Neural crest cell (in vitro differentiated cells): Measurements from ENCODE around the gene CELF4. TPM values are rescaled to one million over a fixed set of nuclear protein-coding genes. Genes with fewer than 3 reads are reported as not detected.

Source experiments
- DNase-seq: peaks from one replicate; pipeline ENCODE4 v3.0.0; 2021; ENCODE audit warnings: low read depth, mixed read lengths, low spot score
- H3K27ac Mint-ChIP-seq: one replicate; pipeline ENCODE4 v1.8.0; 2021; ENCODE audit warnings: mild to moderate bottlenecking, mixed read lengths; ENCODE audit not compliant: unreplicated experiment
- H3K27me3 Mint-ChIP-seq: 2 replicates; pipeline ENCODE4 v1.8.0; 2021; ENCODE audit warnings: low read depth, mild to moderate bottlenecking, mixed read lengths
- H3K36me3 Mint-ChIP-seq: 2 replicates; pipeline ENCODE4 v1.8.0; 2021; ENCODE audit warnings: low read depth, mild to moderate bottlenecking, mixed read lengths
- H3K4me1 Mint-ChIP-seq: 2 replicates; pipeline ENCODE4 v1.8.0; 2021; ENCODE audit warnings: mixed read lengths
- H3K4me3 Mint-ChIP-seq: one replicate; pipeline ENCODE4 v1.8.0; 2021; ENCODE audit warnings: mild to moderate bottlenecking, mixed read lengths
- H3K9me3 Mint-ChIP-seq: 2 replicates; pipeline ENCODE4 v1.8.0; 2021; ENCODE audit warnings: mixed read lengths
- total RNA-seq: library from RNA; stranded (reverse); gene quantifications from 2 replicates; pipeline ENCODE4 v1.2.1, GENCODE V29; 2021
- TF ChIP-seq, protein P1 (sequence below): fragments of 200-600 bp; sonication (generic); conservative IDR thresholded peaks from 2 replicates; pipeline ENCODE4 v1.5.0; 2021; ENCODE audit warnings: antibody characterized with exemption, mild to moderate bottlenecking

The CELF4 gene
- total RNA-seq, 1 donor from 2014 or later = 1.9 TPM

DNA sequence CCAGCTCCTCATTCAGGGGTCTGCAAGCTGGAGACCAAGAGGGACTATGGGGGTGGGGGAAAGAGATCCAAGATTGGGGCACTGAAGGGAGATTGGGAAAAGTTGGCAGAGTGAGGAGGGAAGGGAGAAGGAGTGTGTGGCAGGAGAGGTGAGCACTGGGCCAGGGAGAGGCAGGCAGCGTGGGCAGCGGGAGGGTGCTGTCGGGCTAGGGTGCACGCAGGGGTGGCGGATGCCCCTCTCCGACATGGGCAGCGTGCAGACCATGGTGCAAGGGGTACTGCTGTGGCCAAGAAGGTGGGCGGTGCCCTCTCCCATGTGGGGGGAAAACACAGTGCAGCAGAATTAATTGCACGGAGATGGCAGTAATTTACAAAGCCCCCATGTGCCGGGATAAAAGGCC, 74.1 kb downstream of the CELF4 start:
- Mint-ChIP-seq H3K4me3 (no peak overlapping the region), H3K27ac (no peak overlapping the region), H3K9me3 (no peaks in the 10 kb centered on the region), H3K36me3 (no peaks in the 10 kb centered on the region), H3K4me1 (peaks cover 41% of the 10 kb centered on the region), H3K27me3 (peaks cover 48% of the 10 kb centered on the region)
- no peak for DNase-seq
- TF ChIP-seq, protein P1, sequence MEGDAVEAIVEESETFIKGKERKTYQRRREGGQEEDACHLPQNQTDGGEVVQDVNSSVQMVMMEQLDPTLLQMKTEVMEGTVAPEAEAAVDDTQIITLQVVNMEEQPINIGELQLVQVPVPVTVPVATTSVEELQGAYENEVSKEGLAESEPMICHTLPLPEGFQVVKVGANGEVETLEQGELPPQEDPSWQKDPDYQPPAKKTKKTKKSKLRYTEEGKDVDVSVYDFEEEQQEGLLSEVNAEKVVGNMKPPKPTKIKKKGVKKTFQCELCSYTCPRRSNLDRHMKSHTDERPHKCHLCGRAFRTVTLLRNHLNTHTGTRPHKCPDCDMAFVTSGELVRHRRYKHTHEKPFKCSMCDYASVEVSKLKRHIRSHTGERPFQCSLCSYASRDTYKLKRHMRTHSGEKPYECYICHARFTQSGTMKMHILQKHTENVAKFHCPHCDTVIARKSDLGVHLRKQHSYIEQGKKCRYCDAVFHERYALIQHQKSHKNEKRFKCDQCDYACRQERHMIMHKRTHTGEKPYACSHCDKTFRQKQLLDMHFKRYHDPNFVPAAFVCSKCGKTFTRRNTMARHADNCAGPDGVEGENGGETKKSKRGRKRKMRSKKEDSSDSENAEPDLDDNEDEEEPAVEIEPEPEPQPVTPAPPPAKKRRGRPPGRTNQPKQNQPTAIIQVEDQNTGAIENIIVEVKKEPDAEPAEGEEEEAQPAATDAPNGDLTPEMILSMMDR = no peak

DNA sequence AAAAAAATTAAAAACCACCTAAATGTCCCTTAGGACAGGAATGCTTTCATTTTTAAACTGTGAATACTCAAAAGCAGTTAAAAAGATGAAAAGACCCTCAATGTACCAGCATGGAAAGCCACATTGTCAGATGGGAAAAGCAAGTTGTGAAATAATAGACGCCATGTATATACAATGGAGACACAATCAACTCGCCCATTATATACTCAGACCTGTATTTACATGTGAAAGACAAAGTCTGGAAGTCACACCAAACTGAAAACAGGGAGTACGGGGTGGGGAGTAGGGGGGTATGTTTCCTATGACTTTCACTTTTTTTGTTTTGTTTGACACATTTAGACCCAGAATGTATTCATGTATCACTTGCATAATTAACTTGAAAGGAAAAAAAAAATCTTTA, 75.6 kb downstream of the CELF4 start:
- Mint-ChIP-seq H3K9me3 (no peaks in the 10 kb centered on the region), H3K27ac (no peak overlapping the region), H3K36me3 (no peaks in the 10 kb centered on the region), H3K4me1 (peaks cover 45% of the 10 kb centered on the region), H3K27me3 (peaks cover 60% of the 10 kb centered on the region), H3K4me3 (no peak overlapping the region)
- TF ChIP-seq, protein P1 = no peak
- no peak for DNase-seq

DNA sequence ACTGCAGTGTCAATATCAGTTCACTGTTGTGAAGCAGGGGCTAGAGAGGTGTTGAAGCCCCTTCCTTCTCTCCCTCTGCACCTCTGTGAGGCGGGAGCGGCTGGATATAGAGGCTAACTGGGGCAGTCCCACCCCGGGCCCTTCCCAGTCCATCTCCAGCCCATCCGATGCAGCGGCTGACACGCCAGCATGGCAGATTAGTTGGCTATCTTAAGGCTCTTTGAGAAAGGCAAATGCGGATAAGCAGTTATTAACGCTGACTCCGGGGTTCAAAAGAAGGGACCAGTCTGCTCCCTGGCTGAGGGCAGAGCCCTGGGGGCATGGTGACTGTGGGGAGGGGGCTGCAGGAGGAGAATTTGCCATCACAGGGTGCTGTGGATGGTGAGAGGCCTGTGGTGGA, 76.6 kb downstream of the CELF4 start:
- Mint-ChIP-seq H3K4me3 (no peak overlapping the region), H3K9me3 (no peaks in the 10 kb centered on the region), H3K36me3 (no peaks in the 10 kb centered on the region), H3K27me3 (peaks cover 69% of the 10 kb centered on the region), H3K27ac (no peak overlapping the region), H3K4me1 (peaks cover 45% of the 10 kb centered on the region)
- DNase-seq = no peak
- TF ChIP-seq, protein P1 = no peak

DNA sequence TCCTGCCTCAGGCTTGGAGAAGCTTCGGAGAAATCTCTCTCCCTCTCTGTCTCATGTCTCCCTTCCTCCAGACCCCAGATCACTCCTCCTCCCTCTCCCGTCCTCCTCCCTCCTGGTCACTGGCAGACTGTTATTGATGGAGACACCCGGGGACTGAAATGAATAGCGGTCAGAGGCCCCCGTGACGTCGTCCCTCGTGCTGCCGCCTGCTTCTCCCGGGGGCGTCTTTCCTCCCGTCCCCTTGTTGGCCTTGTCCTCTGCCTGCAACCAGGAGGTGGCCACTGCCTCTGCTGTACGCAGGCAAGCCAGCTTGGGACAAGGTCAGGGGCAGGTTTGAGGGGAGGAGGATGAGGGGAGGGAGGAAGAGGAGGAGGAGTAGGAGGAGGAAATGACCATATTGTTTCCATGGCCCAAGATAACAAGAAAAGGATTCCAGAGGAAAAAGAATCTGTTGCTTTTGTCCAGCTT, 78.2 kb downstream of the CELF4 start:
- Mint-ChIP-seq H3K4me3 (peak overlapping the region; percentile 62), H3K9me3 (no peaks in the 10 kb centered on the region), H3K27ac (no peak overlapping the region), H3K27me3 (peaks cover 82% of the 10 kb centered on the region), H3K4me1 (peaks cover 44% of the 10 kb centered on the region), H3K36me3 (no peaks in the 10 kb centered on the region)
- TF ChIP-seq, protein P1 = no peak
- no peak for DNase-seq

DNA sequence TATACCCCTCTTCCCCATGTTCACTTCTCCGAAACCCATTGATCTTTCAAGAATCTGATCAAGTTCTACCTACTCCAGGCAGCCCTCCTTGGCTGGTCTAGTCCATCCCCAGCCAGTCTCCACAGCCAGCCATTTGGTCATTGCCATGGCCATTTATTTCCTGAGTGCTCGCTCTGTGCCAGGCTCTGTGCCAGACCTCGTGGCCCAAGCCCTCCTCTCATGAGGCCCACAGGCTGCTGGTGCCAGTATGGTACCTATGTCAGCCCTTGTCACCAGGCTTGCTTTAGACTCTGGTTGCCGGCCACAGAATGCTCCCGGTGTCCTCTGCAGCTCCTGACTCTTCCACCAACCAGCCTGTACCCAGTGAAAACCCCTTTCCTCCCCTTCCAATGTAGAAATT, 78.8 kb downstream of the CELF4 start:
- Mint-ChIP-seq H3K9me3 (no peaks in the 10 kb centered on the region), H3K36me3 (no peaks in the 10 kb centered on the region), H3K4me1 (peaks cover 44% of the 10 kb centered on the region), H3K27ac (no peak overlapping the region), H3K4me3 (peak overlapping the region; percentile 62), H3K27me3 (peaks cover 87% of the 10 kb centered on the region)
- TF ChIP-seq, protein P1 = no peak
- no peak for DNase-seq
